Measurements from ENCODE around the gene LCNL1. TPM values are rescaled to one million over a fixed set of nuclear protein-coding genes. Genes with fewer than 3 reads are reported as not detected.

The LCNL1 gene
- total and polyA plus RNA-seq, 2 of the 13 experiments (the other 11 are each of a cell fraction or from before 2014, with no cell fraction given): not detected

GRCh38 chr9:137029058-137029936, 46.5 kb downstream of the LCNL1 start (continued):
- TF ChIP-seq ATF2 (CRISPR knock-in tag; IDR thresholded peaks at IDR 0.05): no peak
- TF ChIP-seq FOXK1 (CRISPR knock-in tag; IDR thresholded peaks at IDR 0.05; ENCODE audit: borderline replicate concordance, low read depth): peak; percentile 46; the same call in 1 of the 2 replicates
- TF ChIP-seq ZFP82 (CRISPR knock-in tag; IDR thresholded peaks at IDR 0.05; ENCODE audit: borderline replicate concordance): 0 out of 2 replicates have a peak, but pooled peaks have one; percentile 53
- TF ChIP-seq MAZ (IDR thresholded peaks at IDR 0.05; ENCODE audit: borderline replicate concordance, low read depth, low read length): no peak
- 0 out of 2 replicates have a peak, but pooled peaks have one; percentile 4 for TF ChIP-seq MAZ (CRISPR knock-in tag; IDR thresholded peaks at IDR 0.05; ENCODE audit: low read depth)
- TF ChIP-seq ZZZ3 (CRISPR knock-in tag; IDR thresholded peaks at IDR 0.05; ENCODE audit: borderline replicate concordance): no peak
- TF ChIP-seq RBM39 (IDR thresholded peaks at IDR 0.05; ENCODE audit: low read depth, low read length, poor library complexity, severe bottlenecking): no peak
- TF ChIP-seq STAG1 (CRISPR knock-in tag; IDR thresholded peaks at IDR 0.05): peak; percentile 51
- peak; percentile 67 for TF ChIP-seq SRSF1 (optimal IDR thresholded peaks at IDR 0.05; ENCODE audit: low read depth, low read length)
- no peak for TF ChIP-seq ZNF260 (CRISPR knock-in tag; IDR thresholded peaks at IDR 0.05; ENCODE audit: borderline replicate concordance, low read depth)
- 0 out of 2 replicates have a peak, but pooled peaks have one; percentile 40 for TF ChIP-seq GATAD2A (CRISPR knock-in tag; IDR thresholded peaks at IDR 0.05)
- TF ChIP-seq PTBP1 (IDR thresholded peaks at IDR 0.05; ENCODE audit: low read depth, low read length, poor library complexity, severe bottlenecking): no peak
- no peak for TF ChIP-seq DPF2 (CRISPR knock-in tag; IDR thresholded peaks at IDR 0.05; ENCODE audit: borderline replicate concordance, low read depth)
- no peak for TF ChIP-seq MIER3 (CRISPR knock-in tag; IDR thresholded peaks at IDR 0.05; ENCODE audit: borderline replicate concordance)
- TF ChIP-seq KLF12 (CRISPR knock-in tag; IDR thresholded peaks at IDR 0.05; ENCODE audit: borderline replicate concordance): no peak
- 0 out of 2 replicates have a peak, but pooled peaks have one; percentile 38 for TF ChIP-seq ZNF292 (CRISPR knock-in tag; IDR thresholded peaks at IDR 0.05; ENCODE audit: borderline replicate concordance, low read depth)
- TF ChIP-seq SP2 (CRISPR knock-in tag; IDR thresholded peaks at IDR 0.05): no peak; the same call in 1 of the 2 replicates
- no peak for TF ChIP-seq ZNF546 (CRISPR knock-in tag; conservative IDR thresholded peaks at IDR 0.05)
- no peak for TF ChIP-seq JUNB (CRISPR knock-in tag; IDR thresholded peaks at IDR 0.05; ENCODE audit: borderline replicate concordance)
- peak; percentile 39; the same call in 1 of the 2 replicates for TF ChIP-seq ZFX (CRISPR knock-in tag; IDR thresholded peaks at IDR 0.05; ENCODE audit: low read depth)
- peak; percentile 27; the same call in 1 of the 2 replicates for TF ChIP-seq ATF7-NPFF (CRISPR knock-in tag; IDR thresholded peaks at IDR 0.05; ENCODE audit: low read depth)
- TF ChIP-seq ZMAT5 (CRISPR knock-in tag; IDR thresholded peaks at IDR 0.05; ENCODE audit: borderline replicate concordance, low read depth): no peak
- peak; percentile 9 for TF ChIP-seq YY1 (IDR thresholded peaks at IDR 0.05; ENCODE audit: insufficient read depth, insufficient replicate concordance, low read depth, low read length)
- TF ChIP-seq SSRP1 (CRISPR knock-in tag; IDR thresholded peaks at IDR 0.05): no peak
- TF ChIP-seq ZNF501 (CRISPR knock-in tag; IDR thresholded peaks at IDR 0.05): peak; percentile 57; the same call in 1 of the 2 replicates
- TF ChIP-seq CAMTA2 (CRISPR knock-in tag; IDR thresholded peaks at IDR 0.05; ENCODE audit: borderline replicate concordance): 0 out of 2 replicates have a peak, but pooled peaks have one; percentile 58
- no peak for TF ChIP-seq KMT2A (CRISPR knock-in tag; IDR thresholded peaks at IDR 0.05)
